ENCODE results near the gene PIK3CD.

- TF ChIP-seq TAF1 (IDR thresholded peaks at IDR 0.05; ENCODE audit: borderline replicate concordance, low read depth, low read length) (no peak), POLR2A (IDR thresholded peaks at IDR 0.05; ENCODE audit: low read depth, low read length) (no peak), POLR2AphosphoS5 (IDR thresholded peaks at IDR 0.05; ENCODE audit: low read depth, low read length) (no peak)
Measured at GRCh38 chr1:9720785-9721605, 69.5 kb downstream of the PIK3CD start.

Data from GM12892 (cell line).